Amygdala (tissue), 56 donors: ENCODE data around the gene SELENOO.
A peak's percentile ranks its signal among the peaks of the same experiment; 100 is the strongest.
"Not testable (repeated sequence)": the region's sequence is repeated elsewhere in the genome, so short reads cannot be mapped to it uniquely, and the experiment has no call there.

Source experiments
- DNase-seq, 56 donors: peaks; one replicate each; lab custom pipeline; 2025; lab: John Stamatoyannopoulos, UW

Gene SELENOO

GRCh38 chr22:50200461-50201190 lies at the start of gene SELENOO:
Gene SELENOO (plus strand): TSS chr22:50201011. CDS start chr22:50201037, 26 bp downstream.
- peak; percentile 28 to 97 (median 90) for DNase-seq

GRCh38 chr22:50151571-50152537 lies 49.0 kb upstream of the SELENOO start:
- no peak for DNase-seq

GRCh38 chr22:50153056-50153755 lies 47.6 kb upstream of the SELENOO start:
- DNase-seq: no peak

GRCh38 chr22:50153756-50154140 lies 47.1 kb upstream of the SELENOO start:
- no peak for DNase-seq

- no peak for DNase-seq
Observed at GRCh38 chr22:50157709-50158375, 43.0 kb upstream of the SELENOO start.

GRCh38 chr22:50160947-50161346 lies 39.9 kb upstream of the SELENOO start:
- DNase-seq: no peak

- no peak for DNase-seq
Observed at GRCh38 chr22:50161508-50162390, 39.1 kb upstream of the SELENOO start.

- DNase-seq: no peak
Observed at GRCh38 chr22:50162391-50162956, 38.3 kb upstream of the SELENOO start.

- DNase-seq: no peak
Observed at GRCh38 chr22:50165436-50166123, 35.2 kb upstream of the SELENOO start.

- DNase-seq: no peak
Observed at GRCh38 chr22:50167689-50168489, 32.9 kb upstream of the SELENOO start.

- not testable (repeated sequence) for DNase-seq
Observed at GRCh38 chr22:50168490-50169180, 32.2 kb upstream of the SELENOO start.

GRCh38 chr22:50169181-50169759 lies 31.5 kb upstream of the SELENOO start:
- DNase-seq: no peak

GRCh38 chr22:50169774-50170341 lies 31.0 kb upstream of the SELENOO start:
- peak in 2 of 56 donors; percentile 17 to 35 for DNase-seq

- DNase-seq: no peak
Observed at GRCh38 chr22:50170453-50171318, 30.1 kb upstream of the SELENOO start, which contains the start of gene PANX2. Gene PANX2 (plus strand): TSS chr22:50170731. CDS start chr22:50170731, 0 bp downstream.
